SK-N-MC (cell line): Measurements from ENCODE around the gene PRR19.
A peak's percentile ranks its signal among the peaks of the same experiment; 100 is the strongest.

Source experiments
- DNase-seq: peaks from one replicate; pipeline ENCODE4 v3.0.0-alpha.2; 2011; ENCODE audit warnings: low read depth, low spot score
- H3K27ac ChIP-seq: fragments of 200-600 bp; sonication (generic); 2 replicates; pipeline ENCODE4 v1.5.1; 2016; ENCODE audit warnings: mixed run types
- H3K36me3 ChIP-seq: fragments of 200-600 bp; sonication (generic); 2 replicates; pipeline ENCODE4 v1.6.1; 2017; ENCODE audit warnings: antibody characterized with exemption, low read length, mixed read lengths; ENCODE audit not compliant: insufficient read depth
- H3K4me3 ChIP-seq: fragments of 200-600 bp; sonication (generic); 2 replicates; pipeline ENCODE4 v1.5.1; 2016
- H3K9ac ChIP-seq: fragments of 200-600 bp; sonication (generic); 2 replicates; pipeline ENCODE4 v1.8.0; 2017; ENCODE audit warnings: mixed run types, mixed read lengths; ENCODE audit not compliant: insufficient read length
- H3K9me3 ChIP-seq: fragments of 200-600 bp; sonication (generic); 2 replicates; pipeline ENCODE4 v1.6.1; 2017; ENCODE audit warnings: low read depth, mild to moderate bottlenecking, antibody characterized with exemption, low read length, moderate library complexity, mixed read lengths
- EZH2 ChIP-seq: fragments of 200-600 bp; sonication (generic); IDR thresholded peaks from one replicate; pipeline ENCODE4 v1.6.1; 2017; ENCODE audit warnings: antibody characterized with exemption
- FOXP2 ChIP-seq: optimal IDR thresholded peaks from 2 replicates; pipeline ENCODE3; 2011; ENCODE audit warnings: mild to moderate bottlenecking, moderate library complexity; ENCODE audit not compliant: insufficient read depth; ENCODE audit errors: extremely low read length, control extremely low read depth
- POLR2AphosphoS5 ChIP-seq: IDR thresholded peaks from 2 replicates; pipeline ENCODE4 v1.6.1; 2012; ENCODE audit warnings: mild to moderate bottlenecking, low read depth, low read length, borderline replicate concordance

PRR19 gene

GRCh38 chr19:42270346-42271044 lies 31.4 kb upstream of the PRR19 start:
- no peak for DNase-seq
- H3K36me3 ChIP-seq: no peaks in the 10 kb centered on the region; the same call in 1 of the 2 replicates
- H3K9me3 ChIP-seq: no peaks in the 10 kb centered on the region
- peak overlapping the region; percentile 83 for H3K4me3 ChIP-seq
- peak overlapping the region; percentile 79 for H3K9ac ChIP-seq
- TF ChIP-seq EZH2: no peak
- 0 out of 2 replicates have a peak, but pooled peaks have one; percentile 25 for TF ChIP-seq POLR2AphosphoS5
- peak overlapping the region; percentile 72 for H3K27ac ChIP-seq

DNA sequence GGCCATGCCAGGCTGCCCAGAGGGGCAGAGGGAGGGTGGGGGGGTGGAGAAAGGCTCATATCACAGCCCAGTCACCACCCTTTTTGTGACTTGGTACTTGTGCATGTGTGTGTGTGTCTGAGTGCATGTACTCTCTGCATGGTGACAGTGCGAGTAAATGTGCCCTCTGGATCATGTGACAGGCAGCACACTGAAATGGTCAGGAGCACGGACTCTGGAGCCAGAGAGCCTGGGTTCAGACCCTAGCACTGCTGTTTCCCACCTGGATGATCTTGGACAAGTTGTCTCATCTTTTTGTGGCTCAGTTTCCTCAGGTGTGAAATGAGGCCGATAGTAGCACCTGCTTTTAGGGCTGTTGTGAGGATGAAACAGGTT lies 30.9 kb upstream of the PRR19 start:
- H3K9me3 ChIP-seq: no peaks in the 10 kb centered on the region
- TF ChIP-seq POLR2AphosphoS5: no peak
- no peak for TF ChIP-seq EZH2
- DNase-seq: no peak
- no peaks in the 10 kb centered on the region; the same call in 1 of the 2 replicates for H3K36me3 ChIP-seq
- H3K9ac ChIP-seq: no peak overlapping the region
- H3K27ac ChIP-seq: no peak overlapping the region
- peak overlapping the region; percentile 83 for H3K4me3 ChIP-seq

- Histone ChIP-seq H3K27ac (no peak overlapping the region), H3K4me3 (no peak overlapping the region), H3K9ac (no peak overlapping the region), H3K9me3 (no peaks in the 10 kb centered on the region), H3K36me3 (no peaks in the 10 kb centered on the region; the same call in 1 of the 2 replicates)
- TF ChIP-seq EZH2 (no peak), POLR2AphosphoS5 (no peak), FOXP2 (no peak)
- DNase-seq: no peak
These were observed 29.9 kb upstream of the PRR19 start for GRCh38 chr19:42271861-42272534.

GRCh38 chr19:42272535-42272897 lies 29.4 kb upstream of the PRR19 start:
- no peak for DNase-seq
- H3K27ac ChIP-seq: no peak overlapping the region

GRCh38 chr19:42272989-42273406 lies 28.9 kb upstream of the PRR19 start:
- H3K9me3 ChIP-seq: no peaks in the 10 kb centered on the region
- no peak overlapping the region for H3K9ac ChIP-seq
- no peak overlapping the region for H3K27ac ChIP-seq
- TF ChIP-seq EZH2: no peak
- no peak for TF ChIP-seq POLR2AphosphoS5
- TF ChIP-seq FOXP2: no peak
- H3K4me3 ChIP-seq: no peak overlapping the region
- no peaks in the 10 kb centered on the region; the same call in 1 of the 2 replicates for H3K36me3 ChIP-seq
- DNase-seq: no peak

More at GRCh38 chr19:42272535-42272897, 29.4 kb upstream of the PRR19 start:
- Histone ChIP-seq H3K9ac (no peak overlapping the region), H3K4me3 (no peak overlapping the region), H3K36me3 (no peaks in the 10 kb centered on the region; the same call in 1 of the 2 replicates), H3K9me3 (no peaks in the 10 kb centered on the region)
- no peak for TF ChIP-seq FOXP2
- TF ChIP-seq EZH2: no peak
- TF ChIP-seq POLR2AphosphoS5: no peak

GRCh38 chr19:42273407-42274064 lies 28.4 kb upstream of the PRR19 start:
- H3K9me3 ChIP-seq: no peaks in the 10 kb centered on the region
- H3K9ac ChIP-seq: no peak overlapping the region
- no peaks in the 10 kb centered on the region; the same call in 1 of the 2 replicates for H3K36me3 ChIP-seq
- no peak overlapping the region for H3K27ac ChIP-seq
- no peak for TF ChIP-seq EZH2
- TF ChIP-seq POLR2AphosphoS5: no peak
- no peak for TF ChIP-seq FOXP2
- DNase-seq: no peak
- no peak overlapping the region for H3K4me3 ChIP-seq

GRCh38 chr19:42274065-42274682 lies 27.8 kb upstream of the PRR19 start:
- TF ChIP-seq FOXP2 (no peak), EZH2 (no peak), POLR2AphosphoS5 (no peak)
- no peak for DNase-seq
- Histone ChIP-seq H3K9ac (no peak overlapping the region), H3K4me3 (no peak overlapping the region), H3K27ac (0 out of 2 replicates have a peak overlapping the region, but pooled peaks have one; percentile 13), H3K9me3 (no peaks in the 10 kb centered on the region), H3K36me3 (no peaks in the 10 kb centered on the region; the same call in 1 of the 2 replicates)

DNA sequence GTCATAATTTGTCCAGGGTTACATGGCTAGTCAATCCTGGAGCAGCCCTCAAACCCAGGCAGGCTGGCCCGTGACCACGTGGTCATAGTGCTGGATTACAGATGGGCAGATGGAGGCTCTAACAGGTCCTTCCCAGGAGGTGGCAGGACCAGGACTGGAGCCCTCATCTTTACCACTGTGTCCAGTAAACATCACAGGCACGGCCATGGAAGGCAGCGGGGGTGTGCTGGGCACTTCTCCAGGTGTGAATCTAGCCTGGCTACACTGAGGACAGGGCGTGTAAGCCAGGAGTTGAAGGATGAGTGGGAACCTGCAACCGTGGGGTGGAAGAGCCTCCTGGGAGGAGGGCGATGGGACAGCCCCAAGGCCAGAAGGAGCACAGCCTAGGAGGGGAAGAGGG lies 26.8 kb upstream of the PRR19 start:
- Histone ChIP-seq H3K4me3 (no peak overlapping the region), H3K36me3 (no peaks in the 10 kb centered on the region; the same call in 1 of the 2 replicates), H3K9ac (no peak overlapping the region), H3K9me3 (no peaks in the 10 kb centered on the region), H3K27ac (no peak overlapping the region)
- no peak for TF ChIP-seq POLR2AphosphoS5
- no peak for TF ChIP-seq FOXP2
- no peak for TF ChIP-seq EZH2
- DNase-seq: no peak

- Histone ChIP-seq H3K4me3 (no peak overlapping the region), H3K27ac (no peak overlapping the region), H3K9me3 (no peaks in the 10 kb centered on the region), H3K9ac (no peak overlapping the region), H3K36me3 (no peaks in the 10 kb centered on the region; the same call in 1 of the 2 replicates)
- no peak for TF ChIP-seq POLR2AphosphoS5
- no peak for TF ChIP-seq EZH2
- TF ChIP-seq FOXP2: no peak
- no peak for DNase-seq
These were observed 26.4 kb upstream of the PRR19 start for GRCh38 chr19:42275517-42275916.
